B cell (primary cell): ENCODE results near the gene PSME3IP1. TPM values are rescaled to one million over a fixed set of nuclear protein-coding genes. Genes with fewer than 3 reads are reported as not detected.
"Not testable (repeated sequence)": the region's sequence is repeated elsewhere in the genome, so short reads cannot be mapped to it uniquely, and the experiment has no call there.

ENCODE experiments used
- ATAC-seq: fragments of 200-7000 bp; cut with Tn5 transposase; one replicate; pipeline ENCODE4 v1.10.0; 2021; ENCODE audit warnings: low read depth, mild to moderate bottlenecking, moderate number of reproducible peaks, moderate library complexity
- CTCF ChIA-PET: fragments of 350-600 bp; sonication (Branson Sonifier 250); formaldehyde crosslinking; loops from one replicate; lab custom pipeline; 2021; ENCODE audit warnings: antibody characterized with exemption, inconsistent platforms; lab: Charles Lee
- POLR2A ChIA-PET: fragments of 350-600 bp; sonication (Branson Sonifier 250); formaldehyde crosslinking; loops from one replicate; lab custom pipeline; 2021; ENCODE audit warnings: antibody characterized with exemption; lab: Charles Lee
- DNase-seq: peaks from one replicate; pipeline ENCODE4 v3.0.0; 2013
- H2AFZ ChIP-seq: 2 replicates; pipeline ENCODE4 v1.6.1; 2012; ENCODE audit warnings: mild to moderate bottlenecking, low read depth, low read length; ENCODE audit not compliant: insufficient read depth, poor library complexity, severe bottlenecking
- H3K27ac ChIP-seq, 2 donors: 1 replicate in 1 of 2; 2 replicates in 1 of 2; pipeline ENCODE4 v1.5.1; 2012 to 2013; ENCODE audit warnings: low read length in 2 of 2, mild to moderate bottlenecking in 2 of 2, moderate library complexity in 1 of 2
- H3K27me3 ChIP-seq, 4 experiments: fragments of 200-600 bp in 1 of 4; sonication (generic) in 1 of 4; replicated peaks in 1 of 4; 1 replicate in 2 of 4; 2 replicates in 2 of 4; pipeline versions ENCODE4 v1.6.1 to v1.7.0; 2013 to 2016; ENCODE audit warnings: low read length in 3 of 4, mild to moderate bottlenecking in 2 of 4, mixed read lengths in 1 of 4, moderate library complexity in 1 of 4; ENCODE audit not compliant: insufficient read depth in 4 of 4, control insufficient read depth in 3 of 4; ENCODE audit errors: control extremely low read depth in 1 of 4
- H3K36me3 ChIP-seq, 2 experiments: replicated peaks in 1 of 2; 1 replicate in 1 of 2; 2 replicates in 1 of 2; pipeline versions ENCODE4 v1.6.1 to v1.7.1; 2013; ENCODE audit warnings: low read length in 1 of 2; ENCODE audit not compliant: insufficient read depth in 2 of 2, control insufficient read depth in 1 of 2; ENCODE audit errors: control extremely low read depth in 1 of 2, extremely low read depth in 1 of 2
- H3K4me1 ChIP-seq, 2 donors: fragments of 200-600 bp in 1 of 2; sonication (generic) in 1 of 2; 1 replicate in 1 of 2; 2 replicates in 1 of 2; pipeline versions ENCODE4 v1.5.1 to v1.6.1; 2013 to 2017; ENCODE audit warnings: low read length in 2 of 2; ENCODE audit not compliant: control insufficient read depth in 2 of 2, insufficient read depth in 2 of 2
- H3K4me2 ChIP-seq: replicated peaks from 2 replicates; pipeline ENCODE3; 2012; ENCODE audit warnings: mild to moderate bottlenecking, low read depth, low read length; ENCODE audit not compliant: poor library complexity, severe bottlenecking
- H3K4me3 ChIP-seq, 5 experiments: fragments of 200-600 bp in 1 of 5; sonication (generic) in 1 of 5; 1 replicate in 3 of 5; 2 replicates in 2 of 5; pipeline versions ENCODE4 v1.5.1 to v1.7.0; 2011 to 2016; ENCODE audit warnings: low read length in 4 of 5, mild to moderate bottlenecking in 4 of 5, low read depth in 2 of 5, control low read depth in 1 of 5, moderate library complexity in 1 of 5; ENCODE audit not compliant: insufficient read depth in 1 of 5; ENCODE audit errors: control extremely low read depth in 1 of 5, extremely low read depth in 1 of 5
- H3K79me2 ChIP-seq: fragments of 200-600 bp; sonication (generic); one replicate; pipeline ENCODE4 v1.6.0; 2016; ENCODE audit warnings: low read length; ENCODE audit not compliant: control insufficient read depth, insufficient read depth
- H3K9ac ChIP-seq: fragments of 200-600 bp; sonication (generic); 2 replicates; pipeline ENCODE4 v1.6.1; 2017; ENCODE audit warnings: mild to moderate bottlenecking, low read length, moderate library complexity
- H3K9me3 ChIP-seq, 3 donors: one replicate each; pipeline versions ENCODE4 v1.6.1 to v1.7.1; 2013; ENCODE audit warnings: low read length in 2 of 3; ENCODE audit not compliant: control insufficient read depth in 2 of 3, insufficient read depth in 1 of 3; ENCODE audit errors: control extremely low read depth in 1 of 3
- H4K20me1 ChIP-seq: 2 replicates; pipeline ENCODE4 v1.6.0; 2012; ENCODE audit warnings: mild to moderate bottlenecking, low read length; ENCODE audit not compliant: insufficient read depth, control insufficient read depth, poor library complexity, severe bottlenecking
- H3K27ac Mint-ChIP-seq: one replicate; pipeline ENCODE4 v1.8.0; 2021; ENCODE audit warnings: mixed read lengths
- H3K27me3 Mint-ChIP-seq: one replicate; pipeline ENCODE4 v1.8.0; 2021; ENCODE audit warnings: mixed read lengths
- H3K4me1 Mint-ChIP-seq: one replicate; pipeline ENCODE4 v1.8.0; 2021; ENCODE audit warnings: mixed read lengths
- H3K4me3 Mint-ChIP-seq: one replicate; pipeline ENCODE4 v1.8.0; 2021; ENCODE audit warnings: mixed read lengths
- H3K9me3 Mint-ChIP-seq: one replicate; pipeline ENCODE4 v1.8.0; 2022; ENCODE audit warnings: mixed read lengths; ENCODE audit not compliant: insufficient read depth
- EZH2 ChIP-seq: IDR thresholded peaks from 2 replicates; pipeline ENCODE4 v1.6.1; 2012; ENCODE audit warnings: borderline replicate concordance, low read depth, mild to moderate bottlenecking, moderate library complexity, low read length; ENCODE audit not compliant: insufficient read depth, poor library complexity, severe bottlenecking
- WGBS: methylation state at CpG from one replicate; pipeline ENCODE4 v1.1.5; 2013; ENCODE audit warnings: missing lambda C conversion rate; ENCODE audit not compliant: insufficient coverage; 5-methylcytosine and 5-hydroxymethylcytosine counted together
- intact Hi-C: fragments of 100-400 bp; cut with micrococcal nuclease; formaldehyde crosslinking; loops from one replicate; pipeline ENCODE4 v1.10.0; 2022
- polyA plus RNA-seq: library from polyadenylated mRNA; depleted of rRNA; stranded (reverse); fragments of >200 nt; gene quantifications from 2 replicates; pipeline ENCODE4 v1.2.3, GENCODE V29; 2012
- total RNA-seq, 2 donors: library from RNA; stranded (reverse); fragments of 120-200 nt in 1 of 2; gene quantifications; 1 replicate in 1 of 2; 2 replicates in 1 of 2; pipeline versions ENCODE4 v1.2.3 to v1.2.4, GENCODE V29; 2013 to 2022
- TF ChIP-seq, protein P1 (sequence below): fragments of 200-600 bp; IDR thresholded peaks from one replicate; pipeline ENCODE4 v1.8.0; 2022; ENCODE audit warnings: antibody characterized with exemption, mild to moderate bottlenecking

The PSME3IP1 gene
- total and polyA plus RNA-seq, 2 donors (not counting 1 experiment from before 2014, with no cell fraction given), result 125 to 166 TPM

DNA sequence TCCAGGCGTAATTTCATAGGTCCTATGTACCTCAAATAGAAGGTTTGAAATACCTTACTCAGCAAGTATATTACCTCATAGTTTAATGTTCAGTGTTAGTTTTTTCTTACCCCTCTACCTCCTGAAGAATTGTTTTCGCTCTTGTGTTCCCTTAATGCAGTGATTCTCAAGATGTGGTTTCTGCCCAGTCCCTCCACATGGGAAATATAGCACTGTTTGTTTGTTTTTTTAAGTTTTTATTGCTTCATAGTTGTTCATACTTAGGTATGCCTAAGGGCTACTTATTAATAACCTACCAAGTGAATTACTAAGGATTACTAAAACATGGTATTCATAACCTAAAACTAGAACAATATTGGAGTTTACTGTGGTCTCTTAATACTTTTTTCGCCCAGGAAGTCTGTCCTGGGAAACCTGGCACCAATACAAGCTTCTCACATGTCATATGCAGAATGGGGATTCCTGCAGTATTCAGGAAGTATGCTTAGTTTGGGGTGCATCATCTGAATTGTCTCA lies 5.3 kb upstream of the PSME3IP1 start:
- ATAC-seq, result no peak
- no peak overlapping the region for H3K4me2 ChIP-seq
- intact Hi-C loops, result no loop called here
- H3K9me3 ChIP-seq, result no peaks in the 10 kb centered on the region
- no peak overlapping the region for H2AFZ ChIP-seq
- TF ChIP-seq, protein P1, sequence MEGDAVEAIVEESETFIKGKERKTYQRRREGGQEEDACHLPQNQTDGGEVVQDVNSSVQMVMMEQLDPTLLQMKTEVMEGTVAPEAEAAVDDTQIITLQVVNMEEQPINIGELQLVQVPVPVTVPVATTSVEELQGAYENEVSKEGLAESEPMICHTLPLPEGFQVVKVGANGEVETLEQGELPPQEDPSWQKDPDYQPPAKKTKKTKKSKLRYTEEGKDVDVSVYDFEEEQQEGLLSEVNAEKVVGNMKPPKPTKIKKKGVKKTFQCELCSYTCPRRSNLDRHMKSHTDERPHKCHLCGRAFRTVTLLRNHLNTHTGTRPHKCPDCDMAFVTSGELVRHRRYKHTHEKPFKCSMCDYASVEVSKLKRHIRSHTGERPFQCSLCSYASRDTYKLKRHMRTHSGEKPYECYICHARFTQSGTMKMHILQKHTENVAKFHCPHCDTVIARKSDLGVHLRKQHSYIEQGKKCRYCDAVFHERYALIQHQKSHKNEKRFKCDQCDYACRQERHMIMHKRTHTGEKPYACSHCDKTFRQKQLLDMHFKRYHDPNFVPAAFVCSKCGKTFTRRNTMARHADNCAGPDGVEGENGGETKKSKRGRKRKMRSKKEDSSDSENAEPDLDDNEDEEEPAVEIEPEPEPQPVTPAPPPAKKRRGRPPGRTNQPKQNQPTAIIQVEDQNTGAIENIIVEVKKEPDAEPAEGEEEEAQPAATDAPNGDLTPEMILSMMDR, result no peak
- TF ChIP-seq EZH2, result no peak
- H3K36me3 ChIP-seq, result peaks cover 0 to 3% of the 10 kb centered on the region in 2 experiments
- H3K9ac ChIP-seq, result no peak overlapping the region
- peaks cover 99% of the 10 kb centered on the region for H3K79me2 ChIP-seq
- Mint-ChIP-seq H3K4me1 (peaks cover 43% of the 10 kb centered on the region), H3K27ac (no peak overlapping the region), H3K4me3 (no peak overlapping the region), H3K9me3 (no peaks in the 10 kb centered on the region), H3K27me3 (no peaks in the 10 kb centered on the region)
- peaks cover 14% of the 10 kb centered on the region in 2 donors for H3K4me1 ChIP-seq
- peaks cover 16% of the 10 kb centered on the region for H4K20me1 ChIP-seq
- CTCF ChIA-PET, result no interaction called here
- POLR2A ChIA-PET, result no interaction called here
- no peak for DNase-seq
- H3K27me3 ChIP-seq, result no peaks in the 10 kb centered on the region
- H3K4me3 ChIP-seq, result no peak overlapping the region
- H3K27ac ChIP-seq, result no peak overlapping the region
- WGBS, result no CpG with 5 or more reads among the region's 3 CpGs

DNA sequence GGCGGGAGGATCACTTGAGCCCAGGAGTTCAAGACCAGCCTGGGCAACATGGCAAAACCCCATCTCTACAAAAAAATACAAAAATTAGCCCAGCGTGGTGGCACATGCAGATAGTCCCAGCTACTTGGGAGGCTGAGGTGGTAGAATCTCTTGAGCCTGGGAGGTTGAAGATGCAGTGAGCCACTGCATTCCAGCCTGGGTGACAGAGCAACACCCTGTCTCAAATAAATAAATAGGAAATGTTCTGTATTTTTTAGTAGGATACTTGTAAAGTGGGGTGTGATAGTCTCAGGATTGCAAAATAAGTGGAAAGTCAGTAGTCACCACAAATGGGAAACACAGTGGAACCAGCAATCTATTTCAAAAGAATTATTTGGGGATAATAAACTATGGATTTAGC lies 4.3 kb upstream of the PSME3IP1 start:
- intact Hi-C loops, result no loop called here
- H2AFZ ChIP-seq, result no peak overlapping the region
- peaks cover 96% of the 10 kb centered on the region for H3K79me2 ChIP-seq
- WGBS, result no CpG with 5 or more reads among the region's 2 CpGs
- CTCF ChIA-PET, result no interaction called here
- Mint-ChIP-seq H3K9me3 (no peaks in the 10 kb centered on the region), H3K4me1 (peaks cover 48% of the 10 kb centered on the region), H3K4me3 (no peak overlapping the region), H3K27ac (no peak overlapping the region), H3K27me3 (no peaks in the 10 kb centered on the region)
- H3K36me3 ChIP-seq, result peaks cover 0 to 3% of the 10 kb centered on the region in 2 experiments
- peaks cover 15% of the 10 kb centered on the region for H4K20me1 ChIP-seq
- H3K27ac ChIP-seq, result no peak overlapping the region
- POLR2A ChIA-PET, result no interaction called here
- H3K4me2 ChIP-seq, result no peak overlapping the region
- no peak for TF ChIP-seq EZH2
- TF ChIP-seq, protein P1, result no peak
- H3K9me3 ChIP-seq, result no peaks in the 10 kb centered on the region
- peaks cover 16 to 18% of the 10 kb centered on the region in 2 donors for H3K4me1 ChIP-seq
- DNase-seq, result no peak
- no peak for ATAC-seq
- no peak overlapping the region for H3K9ac ChIP-seq
- no peak overlapping the region for H3K4me3 ChIP-seq
- no peaks in the 10 kb centered on the region for H3K27me3 ChIP-seq

DNA sequence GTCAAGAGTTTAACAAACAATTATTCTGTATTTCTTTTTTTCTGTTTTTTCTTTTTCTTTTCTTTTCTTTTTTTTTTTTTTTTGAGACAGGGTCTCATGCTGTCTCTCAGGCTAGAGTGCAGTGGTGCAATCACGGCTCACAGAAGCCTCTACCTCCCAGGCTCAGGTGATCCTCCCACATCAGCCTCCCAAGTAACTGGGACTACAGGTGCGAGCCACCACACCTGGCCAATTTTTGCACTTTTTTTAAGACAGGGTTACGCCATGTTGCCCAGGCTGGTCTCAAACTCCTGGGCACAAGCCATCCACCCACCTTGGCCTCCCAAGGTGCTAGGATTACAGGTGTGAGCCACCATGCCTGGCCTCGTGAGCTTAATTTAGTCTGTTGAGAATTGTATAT lies 3.7 kb upstream of the PSME3IP1 start:
- peaks cover 54% of the 10 kb centered on the region for H3K4me1 Mint-ChIP-seq
- POLR2A ChIA-PET, H3K4me3 Mint-ChIP-seq, H3K9me3 ChIP-seq, H3K4me3 ChIP-seq, H3K4me2 ChIP-seq, H3K36me3 ChIP-seq, H3K9me3 Mint-ChIP-seq, H2AFZ ChIP-seq, H3K27me3 ChIP-seq, CTCF ChIA-PET, DNase-seq, H3K27ac Mint-ChIP-seq, H3K27me3 Mint-ChIP-seq, H3K9ac ChIP-seq, ATAC-seq, H3K27ac ChIP-seq: not testable (repeated sequence)
- H3K79me2 ChIP-seq, result peaks cover 96% of the 10 kb centered on the region
- H4K20me1 ChIP-seq, result peaks cover 15% of the 10 kb centered on the region
- H3K4me1 ChIP-seq, result peaks cover 22 to 24% of the 10 kb centered on the region in 2 donors
- 100% methylated on average over 2 of the region's 4 CpGs for WGBS
- intact Hi-C loops, result loop anchor here (5.0 to 10.0 kb wide), 6 partner anchors 97 to 1438 kb away; partner anchors contain the start of genes AMFR, CCDC102A, CNOT1 and CPNE2
